Endothelial cell (in vitro differentiated cells): ENCODE results near the gene CLCN5. TPM values are rescaled to one million over a fixed set of nuclear protein-coding genes. Genes with fewer than 3 reads are reported as not detected.
A peak's percentile ranks its signal among the peaks of the same experiment; 100 is the strongest.

Experiments used
- DNase-seq: peaks from one replicate; pipeline ENCODE4 v3.0.0; 2021; ENCODE audit warnings: low spot score
- H3K27ac Mint-ChIP-seq: one replicate; pipeline ENCODE4 v1.8.0; 2021; ENCODE audit warnings: mixed read lengths, inconsistent platforms; ENCODE audit not compliant: unreplicated experiment
- H3K27me3 Mint-ChIP-seq: one replicate; pipeline ENCODE4 v1.8.0; 2021; ENCODE audit warnings: mild to moderate bottlenecking, moderate library complexity, mixed read lengths, inconsistent platforms; ENCODE audit not compliant: unreplicated experiment
- H3K36me3 Mint-ChIP-seq: one replicate; pipeline ENCODE4 v1.8.0; 2021; ENCODE audit warnings: mild to moderate bottlenecking, low read depth, mixed read lengths, inconsistent platforms; ENCODE audit not compliant: unreplicated experiment
- H3K4me1 Mint-ChIP-seq: one replicate; pipeline ENCODE4 v1.8.0; 2021; ENCODE audit warnings: mild to moderate bottlenecking, mixed read lengths, inconsistent platforms; ENCODE audit not compliant: unreplicated experiment
- H3K4me3 Mint-ChIP-seq: one replicate; pipeline ENCODE4 v1.8.0; 2021; ENCODE audit warnings: mild to moderate bottlenecking, mixed read lengths, inconsistent platforms; ENCODE audit not compliant: unreplicated experiment
- H3K9me3 Mint-ChIP-seq: one replicate; pipeline ENCODE4 v1.8.0; 2021; ENCODE audit warnings: mixed read lengths, inconsistent platforms; ENCODE audit not compliant: unreplicated experiment
- CTCF ChIP-seq: fragments of 200-600 bp; sonication (generic); IDR thresholded peaks from one replicate; pipeline ENCODE4 v1.5.0; 2021; ENCODE audit warnings: antibody characterized with exemption; ENCODE audit not compliant: unreplicated experiment
- total RNA-seq: library from RNA; stranded (reverse); fragmentation: NEBNext Ultra II Directional; extraction: Animal tissue kit (Norgen Biotek cat#: 25700); gene quantifications from one replicate; pipeline ENCODE4 v1.2.1, GENCODE V29; 2021; ENCODE audit not compliant: unreplicated experiment

CLCN5 gene
- total RNA-seq, 1 donor from 2014 or later: 5.7 TPM

- no peak for DNase-seq
- H3K36me3 Mint-ChIP-seq: no peaks in the 10 kb centered on the region
- no peak for TF ChIP-seq CTCF
- no peak overlapping the region for H3K27ac Mint-ChIP-seq
- H3K4me1 Mint-ChIP-seq: no peaks in the 10 kb centered on the region
- H3K27me3 Mint-ChIP-seq: no peaks in the 10 kb centered on the region
- no peaks in the 10 kb centered on the region for H3K9me3 Mint-ChIP-seq
- H3K4me3 Mint-ChIP-seq: no peak overlapping the region
These were observed 176.9 kb downstream of the CLCN5 start for GRCh38 chrX:50099331-50099730.

- H3K4me1 Mint-ChIP-seq: no peaks in the 10 kb centered on the region
- peak; percentile 21 for DNase-seq
- TF ChIP-seq CTCF: no peak
- H3K4me3 Mint-ChIP-seq: no peak overlapping the region
- H3K9me3 Mint-ChIP-seq: no peaks in the 10 kb centered on the region
- H3K27ac Mint-ChIP-seq: no peak overlapping the region
- H3K27me3 Mint-ChIP-seq: no peaks in the 10 kb centered on the region
- H3K36me3 Mint-ChIP-seq: no peaks in the 10 kb centered on the region
These were observed 177.8 kb downstream of the CLCN5 start for GRCh38 chrX:50100188-50100587.

GRCh38 chrX:50103176-50103575 lies 180.8 kb downstream of the CLCN5 start:
- DNase-seq: no peak
- Mint-ChIP-seq H3K9me3 (no peaks in the 10 kb centered on the region), H3K4me3 (no peak overlapping the region), H3K4me1 (no peaks in the 10 kb centered on the region), H3K27ac (no peak overlapping the region), H3K27me3 (no peaks in the 10 kb centered on the region), H3K36me3 (no peaks in the 10 kb centered on the region)
- no peak for TF ChIP-seq CTCF

GRCh38 chrX:50103866-50104566 lies 181.6 kb downstream of the CLCN5 start:
- Mint-ChIP-seq H3K27ac (no peak overlapping the region), H3K4me3 (no peak overlapping the region), H3K27me3 (no peaks in the 10 kb centered on the region), H3K4me1 (no peaks in the 10 kb centered on the region), H3K9me3 (no peaks in the 10 kb centered on the region), H3K36me3 (no peaks in the 10 kb centered on the region)
- no peak for TF ChIP-seq CTCF
- no peak for DNase-seq

GRCh38 chrX:50106051-50106675 lies 183.8 kb downstream of the CLCN5 start:
- H3K4me3 Mint-ChIP-seq: no peak overlapping the region
- H3K4me1 Mint-ChIP-seq: no peaks in the 10 kb centered on the region
- no peak for TF ChIP-seq CTCF
- DNase-seq: no peak
- no peaks in the 10 kb centered on the region for H3K36me3 Mint-ChIP-seq
- H3K9me3 Mint-ChIP-seq: no peaks in the 10 kb centered on the region
- H3K27me3 Mint-ChIP-seq: no peaks in the 10 kb centered on the region
- H3K27ac Mint-ChIP-seq: no peak overlapping the region
